CD4-positive, alpha-beta T cell treated with Interleukin-1 beta for 1 hour (primary cell): Measurements from ENCODE around the gene MTHFR.
A peak's percentile ranks its signal among the peaks of the same experiment; 100 is the strongest.

Experiments
- DNase-seq, 2 donors: peaks; one replicate each; pipeline ENCODE4 v3.0.0-alpha.2; 2020 to 2022

Gene MTHFR

DNA sequence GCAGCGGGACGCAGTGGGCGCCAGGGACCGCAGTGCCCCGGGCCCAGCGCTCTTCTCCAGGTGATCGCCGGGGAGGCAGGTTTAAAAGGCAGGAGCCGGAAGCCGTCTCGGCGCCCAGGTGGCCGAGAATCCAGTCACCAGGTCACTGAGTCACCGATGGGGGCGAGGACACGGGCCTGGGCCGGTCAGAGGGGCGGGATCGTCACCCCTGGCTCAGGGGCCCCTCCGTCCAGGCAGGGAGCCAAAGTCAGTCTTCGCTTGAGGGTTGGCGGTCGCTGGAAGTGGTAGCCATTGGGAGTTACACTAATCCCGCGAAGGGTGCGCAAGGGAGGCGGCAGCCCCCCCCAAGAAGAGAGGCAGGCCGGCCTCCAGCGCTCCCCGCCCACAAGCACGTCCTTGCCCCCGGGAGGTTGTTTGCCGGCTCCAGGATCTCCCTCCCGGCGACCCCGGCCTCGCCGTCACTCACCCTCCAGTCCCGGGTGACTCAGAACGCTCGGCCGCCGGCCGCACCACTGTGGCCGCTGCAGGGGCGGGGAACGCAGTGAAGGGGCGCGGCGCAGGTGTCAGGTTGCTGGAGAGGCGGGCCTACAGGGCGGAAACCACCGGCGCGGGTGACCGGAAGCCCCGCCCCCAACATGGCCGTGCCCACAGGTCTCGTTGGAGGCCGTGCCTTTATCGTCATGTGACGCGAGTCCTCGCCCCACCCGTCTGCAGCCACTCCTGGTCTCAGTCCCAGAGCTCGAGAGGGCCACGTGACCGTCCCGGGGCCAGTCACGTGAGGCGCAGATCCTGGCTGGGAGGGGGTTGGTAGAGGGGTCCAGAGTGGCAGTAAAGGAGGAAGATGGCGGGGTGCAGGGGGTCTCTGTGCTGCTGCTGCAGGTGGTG lies at the start of gene MTHFR, which contains the start of gene CLCN6:
Gene MTHFR (minus strand): TSS at position 543 of the 885 bp plus-strand sequence. CDS start 2,848 bp downstream, outside the sequence.
Gene CLCN6 (plus strand): TSS at position 770 of the 885 bp plus-strand sequence. CDS start 72 bp downstream, at position 842.
- DNase-seq, result peak; percentile 97 to 99

DNA sequence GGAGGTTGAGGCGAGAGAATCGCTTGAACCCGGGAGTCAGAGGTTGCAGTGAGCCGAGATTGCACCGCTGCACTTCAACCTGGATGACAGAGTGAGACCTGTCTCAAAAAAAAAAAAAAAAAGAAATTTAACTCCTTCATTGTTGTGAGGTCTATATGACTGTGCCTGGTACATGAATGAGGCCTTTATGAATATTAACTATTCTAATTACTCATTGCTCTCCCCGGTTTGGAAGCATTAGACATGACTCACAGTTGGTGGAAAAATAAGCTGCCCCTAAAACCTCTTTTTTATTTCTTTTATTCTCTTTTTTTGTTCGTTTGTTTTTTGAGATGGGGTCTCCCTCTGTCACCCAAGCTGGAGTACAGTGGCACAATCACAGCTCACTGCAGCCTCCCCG lies 49.7 kb upstream of the MTHFR start:
- no peak for DNase-seq

DNA sequence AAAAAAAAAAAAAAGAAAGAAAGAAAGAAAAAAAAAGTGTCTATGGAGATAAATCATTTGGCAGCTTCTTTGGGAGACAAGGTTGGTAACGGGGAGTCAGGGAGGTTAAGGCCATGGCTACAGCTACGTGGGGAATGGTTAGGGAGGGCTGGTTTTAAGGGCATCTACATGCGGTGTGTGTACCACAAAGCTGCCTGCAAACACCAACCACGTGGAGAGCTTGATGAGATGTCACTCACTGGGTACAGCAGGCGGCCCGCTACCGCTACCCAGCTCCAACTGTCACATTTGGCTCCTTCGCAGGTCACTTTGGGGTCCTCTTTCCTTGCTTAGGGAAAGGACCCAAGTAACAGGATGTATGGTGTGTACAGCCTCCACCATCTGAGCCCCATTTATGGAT lies 48.8 kb upstream of the MTHFR start:
- DNase-seq, result no peak

DNA sequence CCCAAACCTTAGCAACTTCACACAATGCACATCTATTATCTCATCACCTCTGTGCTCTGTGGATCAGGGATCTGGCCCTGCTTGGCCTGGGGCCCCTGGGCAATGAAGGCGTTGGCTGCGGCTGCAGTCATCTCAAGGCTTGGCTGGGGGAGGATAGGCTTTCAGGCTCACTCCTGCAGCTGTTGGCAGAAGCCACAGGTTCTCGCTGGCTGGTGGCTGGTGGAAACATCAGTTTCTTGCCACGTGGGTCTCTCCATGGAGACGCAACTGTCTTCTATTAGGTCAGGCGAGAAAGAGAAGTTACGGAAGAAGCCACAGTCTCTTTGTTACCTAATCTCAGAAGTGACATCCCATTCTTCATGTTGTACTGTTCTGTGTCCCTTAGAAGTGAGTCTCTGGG lies 45.4 kb upstream of the MTHFR start:
- DNase-seq, result no peak

DNA sequence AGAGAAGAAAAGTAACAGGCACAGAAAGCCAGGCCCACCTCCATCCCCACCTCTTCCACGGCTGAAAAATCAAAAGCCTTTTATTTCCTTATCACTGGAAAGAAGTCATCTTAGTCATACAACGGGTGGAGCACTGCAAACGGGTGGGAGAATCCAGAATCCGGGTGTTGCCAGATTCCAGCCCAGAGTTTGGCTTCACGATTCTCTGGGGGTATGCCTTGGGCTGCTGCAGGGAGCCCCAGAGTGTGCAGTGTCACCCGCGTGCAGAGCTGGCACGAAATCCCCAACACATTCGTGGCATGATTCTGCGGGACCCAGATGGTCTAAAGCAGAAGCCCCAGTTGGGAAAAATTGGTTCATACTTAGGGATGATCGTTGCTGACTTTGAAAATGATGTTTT lies 44.4 kb upstream of the MTHFR start:
- no peak for DNase-seq

DNA sequence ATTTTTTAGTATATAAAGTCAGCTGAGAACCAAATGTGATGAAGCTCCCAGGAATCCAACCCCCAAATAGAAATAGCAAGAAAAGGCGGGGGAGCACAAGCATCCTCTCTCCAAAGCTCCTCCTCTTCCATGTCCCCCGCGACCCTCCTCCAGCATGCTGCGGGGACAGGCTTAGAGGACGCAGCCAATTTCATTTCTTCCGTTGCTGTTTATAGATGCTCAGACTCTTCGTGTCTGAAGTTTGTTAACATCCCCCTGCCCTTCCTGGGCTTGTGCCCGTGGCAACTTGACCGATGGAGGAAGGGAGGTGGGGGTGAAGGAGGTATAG lies 42.6 kb upstream of the MTHFR start:
- DNase-seq, result no peak

DNA sequence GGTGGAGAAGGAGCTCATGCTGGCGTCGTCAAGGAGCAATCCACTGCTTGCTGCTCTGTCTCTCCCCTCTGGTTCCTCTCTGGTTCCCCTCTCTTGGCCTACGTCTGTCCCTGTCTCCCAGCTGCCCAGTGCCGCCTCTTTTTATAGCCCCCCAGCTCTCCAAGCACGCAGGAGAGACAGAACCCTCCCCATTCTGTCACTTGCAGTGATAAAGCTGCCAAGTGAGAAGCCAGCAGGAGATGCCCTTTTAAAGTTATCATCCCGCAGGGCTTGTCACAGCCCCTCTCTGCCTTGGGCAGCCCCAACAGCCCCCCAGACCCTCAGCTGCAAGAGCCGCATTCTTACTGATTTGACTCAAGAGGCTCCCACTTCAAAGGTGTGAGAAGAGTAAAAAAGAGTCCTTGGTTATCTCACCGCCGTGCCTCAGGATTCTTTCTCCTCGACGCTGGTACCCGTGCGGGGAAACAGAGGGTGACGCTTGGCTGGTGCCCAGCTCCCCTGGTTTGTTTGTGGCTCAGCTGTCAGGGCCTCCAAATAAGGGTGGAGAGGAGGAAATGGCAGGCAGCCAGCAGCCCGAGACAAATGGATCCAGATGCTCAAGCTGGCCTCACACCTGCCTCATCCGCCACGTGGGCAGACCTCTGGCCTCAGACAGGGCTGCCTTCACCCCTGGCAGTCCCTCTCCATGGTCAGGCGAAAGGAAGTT lies 42.1 kb upstream of the MTHFR start, which contains the start of gene NPPA:
Gene NPPA (minus strand): TSS at position 117 of the 706 bp plus-strand sequence. CDS start 99 bp downstream, at position 18.
- no peak for DNase-seq

DNA sequence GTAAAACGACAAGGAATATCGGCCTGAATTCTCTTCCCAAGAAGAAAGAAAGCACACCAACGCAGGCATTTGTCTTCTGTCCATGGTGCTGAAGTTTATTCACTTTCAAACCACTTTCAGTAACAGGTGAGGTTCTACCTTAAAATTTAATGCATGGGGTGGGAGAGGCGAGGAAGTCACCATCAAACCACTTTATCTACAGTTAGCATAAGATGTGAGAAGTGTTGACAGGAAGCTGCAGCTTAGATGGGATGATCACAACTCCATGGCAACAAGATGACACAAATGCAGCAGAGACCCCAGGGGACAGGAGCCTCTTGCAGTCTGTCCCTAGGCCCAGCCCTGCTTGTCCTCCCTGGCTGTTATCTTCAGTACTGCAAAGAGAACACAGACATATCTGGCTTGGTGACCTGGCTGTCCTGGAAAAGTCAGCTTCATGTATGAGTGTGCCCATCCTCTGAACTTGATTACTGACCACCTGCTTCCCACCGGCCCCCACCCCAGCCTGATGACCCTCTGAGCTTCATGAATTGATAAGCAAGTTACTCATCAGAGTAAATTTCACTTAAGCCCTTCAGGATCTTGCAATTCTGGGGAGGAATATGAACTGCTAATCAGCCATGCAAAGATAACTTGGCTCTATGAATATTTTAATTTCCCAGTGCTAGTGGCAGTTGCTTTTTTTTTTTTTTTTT lies 40.0 kb upstream of the MTHFR start:
- no peak for DNase-seq

DNA sequence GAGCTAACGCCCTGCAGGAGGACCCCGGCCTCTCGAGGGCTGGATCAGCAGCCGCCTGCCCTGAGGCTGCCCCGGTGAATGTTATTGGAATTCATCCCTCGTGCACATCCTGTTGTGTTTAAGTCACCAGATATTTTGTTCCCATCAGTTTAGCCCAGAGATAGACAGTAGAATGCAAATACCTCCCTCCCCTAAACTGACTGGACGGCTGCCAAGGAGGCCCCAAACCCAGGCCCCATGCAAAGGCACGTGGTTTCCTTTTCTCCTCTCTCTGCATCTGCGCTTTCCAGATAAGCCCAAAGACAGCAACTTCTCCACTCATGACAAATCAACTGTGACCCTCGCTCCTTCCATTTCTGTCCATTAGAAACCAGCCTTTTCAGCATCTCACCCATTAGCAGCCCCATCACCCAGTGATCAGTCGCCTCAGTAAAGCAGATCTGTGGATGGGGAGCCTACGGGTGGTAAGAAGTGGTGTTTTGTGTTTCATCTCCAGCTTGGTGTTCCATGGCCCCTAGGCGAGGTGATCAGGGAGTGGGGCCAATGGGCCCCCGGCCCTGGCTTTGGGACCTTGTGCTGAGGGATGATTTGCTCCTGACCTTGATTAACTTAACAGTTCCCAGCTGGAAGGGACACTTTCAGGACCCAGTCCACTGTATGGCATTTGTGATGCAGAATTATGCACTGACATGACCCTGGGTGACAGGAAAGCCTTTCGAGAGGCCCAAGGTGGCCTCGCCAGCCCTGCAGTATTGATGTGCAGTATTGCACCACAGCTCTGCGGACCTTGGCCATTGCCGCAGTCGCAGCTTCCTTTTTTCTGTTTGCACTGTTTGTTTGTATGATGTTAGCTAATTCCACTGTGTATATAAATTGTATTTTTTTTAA lies 36.6 kb upstream of the MTHFR start:
- DNase-seq, result peak in 1 of 2 donors; percentile 15

DNA sequence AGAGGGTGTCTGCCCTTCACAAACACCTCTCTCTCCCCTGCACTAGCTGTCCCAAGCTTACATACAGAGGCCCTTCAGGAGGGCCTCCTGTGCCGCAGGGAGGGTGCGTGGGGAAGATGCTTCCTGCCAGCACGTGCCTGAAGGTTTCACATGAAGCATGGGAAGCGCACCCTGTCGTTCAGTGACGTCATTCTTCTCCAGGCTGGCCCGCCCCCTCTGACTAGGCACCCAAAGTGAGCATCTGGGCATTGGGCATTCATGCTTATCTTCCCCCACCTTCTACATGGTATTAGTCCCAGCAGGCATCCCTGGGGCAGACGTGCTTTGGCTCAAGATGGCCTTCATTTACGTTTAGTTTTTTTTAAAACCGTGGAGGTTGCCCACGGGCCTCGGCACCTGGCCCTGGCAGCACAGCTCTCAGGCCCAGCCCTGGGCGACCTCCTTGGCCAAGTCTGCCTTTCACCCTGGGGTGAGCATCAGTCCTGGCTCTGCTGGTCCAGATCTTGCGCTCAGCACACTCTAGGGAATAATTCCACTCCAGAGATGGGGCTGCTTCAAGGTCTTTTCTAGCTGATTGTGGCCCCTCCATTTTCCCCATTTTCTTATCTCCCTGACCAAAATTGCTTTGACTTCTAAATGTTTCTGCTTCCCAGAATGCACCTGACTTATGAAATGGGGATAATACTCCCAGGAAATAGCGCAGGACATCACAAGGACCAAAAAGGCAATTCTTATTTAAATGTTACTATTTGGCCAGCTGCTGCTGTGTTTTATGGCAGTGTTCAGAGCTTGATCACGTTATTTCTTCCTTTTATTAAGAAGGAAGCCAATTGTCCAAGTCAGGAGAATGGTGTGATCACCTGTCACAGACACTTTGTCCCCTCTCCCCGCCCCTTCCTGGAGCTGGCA lies 35.7 kb upstream of the MTHFR start:
- DNase-seq, result peak in 1 of 2 donors; percentile 10

DNA sequence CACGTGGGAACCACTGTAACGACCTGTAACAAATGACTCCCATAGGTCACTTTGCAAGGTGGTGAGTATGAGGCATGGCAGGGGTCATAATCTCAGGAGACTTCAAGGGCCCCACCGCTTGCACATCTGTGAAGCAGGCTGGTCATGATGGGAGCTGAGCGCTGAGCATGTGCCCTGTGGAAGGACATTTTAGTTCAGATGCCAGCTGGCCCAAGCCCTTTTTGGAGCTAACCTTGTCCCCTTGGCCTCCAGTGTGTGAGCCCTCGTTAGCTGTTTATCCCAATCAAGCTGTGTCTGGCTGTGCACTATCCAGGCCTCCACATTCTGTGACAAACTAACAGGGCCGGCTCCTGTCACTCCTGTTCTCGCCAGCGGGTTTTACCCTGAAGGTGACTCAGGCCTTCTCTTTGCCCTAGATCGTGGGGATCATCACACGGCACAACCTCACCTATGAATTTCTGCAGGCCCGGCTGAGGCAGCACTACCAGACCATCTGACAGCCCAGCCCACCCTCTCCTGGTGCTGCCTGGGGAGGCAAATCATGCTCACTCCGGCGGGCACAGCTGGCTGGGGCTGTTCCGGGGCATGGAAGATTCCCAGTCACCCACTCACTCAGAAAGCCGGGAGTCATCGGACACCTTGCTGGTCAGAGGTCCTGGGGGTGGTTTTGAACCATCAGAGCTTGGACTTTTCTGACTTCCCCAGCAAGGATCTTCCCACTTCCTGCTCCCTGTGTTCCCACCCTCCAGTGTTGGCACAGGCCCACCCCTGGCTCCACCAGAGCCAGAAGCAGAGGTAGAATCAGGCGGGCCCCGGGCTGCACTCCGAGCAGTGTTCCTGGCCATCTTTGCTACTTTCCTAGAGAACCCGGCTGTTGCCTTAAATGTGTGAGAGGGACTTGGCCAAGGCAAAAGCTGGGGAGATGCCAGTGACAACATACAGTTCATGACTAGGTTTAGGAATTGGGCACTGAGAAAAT lies 34.3 kb upstream of the MTHFR start:
- DNase-seq, result no peak

DNA sequence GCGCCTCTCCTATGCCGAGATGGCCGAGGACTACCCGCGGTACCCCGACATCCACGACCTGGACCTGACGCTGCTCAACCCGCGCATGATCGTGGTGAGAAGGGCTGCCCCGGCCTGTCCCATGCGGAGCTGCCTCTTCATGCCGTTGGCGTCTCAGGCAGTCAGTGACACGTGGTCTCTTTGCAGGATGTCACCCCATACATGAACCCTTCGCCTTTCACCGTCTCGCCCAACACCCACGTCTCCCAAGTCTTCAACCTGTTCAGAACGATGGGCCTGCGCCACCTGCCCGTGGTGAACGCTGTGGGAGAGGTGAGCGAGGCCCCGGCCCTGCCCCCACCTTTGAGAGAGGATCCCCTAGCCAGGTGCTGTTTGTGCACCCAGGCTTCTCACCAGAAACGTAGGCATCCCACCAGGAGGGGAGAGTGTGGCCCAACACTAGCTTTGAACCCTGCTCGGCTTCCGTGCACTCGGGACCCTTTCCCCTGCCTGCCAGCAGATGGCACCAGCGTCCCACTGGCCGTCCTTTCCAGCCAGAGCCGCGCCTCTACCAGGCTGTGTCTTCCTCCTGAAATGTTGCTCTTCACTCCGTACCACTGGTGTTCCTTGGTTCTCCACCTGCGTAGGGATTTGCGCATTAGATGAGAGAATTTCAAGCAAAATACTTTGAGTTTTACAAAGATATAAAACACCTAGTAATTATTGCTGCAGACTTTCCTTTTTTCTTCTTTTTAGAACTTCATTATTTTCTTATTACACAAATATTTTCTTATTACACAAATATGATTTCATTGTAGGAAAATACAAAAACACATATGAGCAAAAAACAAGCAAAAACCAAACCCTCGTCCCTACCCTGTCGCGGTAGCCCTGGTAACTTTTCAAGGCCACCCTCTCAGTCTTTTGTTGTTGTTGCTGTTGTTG lies 32.8 kb upstream of the MTHFR start:
- peak; percentile 72 to 73 for DNase-seq

DNA sequence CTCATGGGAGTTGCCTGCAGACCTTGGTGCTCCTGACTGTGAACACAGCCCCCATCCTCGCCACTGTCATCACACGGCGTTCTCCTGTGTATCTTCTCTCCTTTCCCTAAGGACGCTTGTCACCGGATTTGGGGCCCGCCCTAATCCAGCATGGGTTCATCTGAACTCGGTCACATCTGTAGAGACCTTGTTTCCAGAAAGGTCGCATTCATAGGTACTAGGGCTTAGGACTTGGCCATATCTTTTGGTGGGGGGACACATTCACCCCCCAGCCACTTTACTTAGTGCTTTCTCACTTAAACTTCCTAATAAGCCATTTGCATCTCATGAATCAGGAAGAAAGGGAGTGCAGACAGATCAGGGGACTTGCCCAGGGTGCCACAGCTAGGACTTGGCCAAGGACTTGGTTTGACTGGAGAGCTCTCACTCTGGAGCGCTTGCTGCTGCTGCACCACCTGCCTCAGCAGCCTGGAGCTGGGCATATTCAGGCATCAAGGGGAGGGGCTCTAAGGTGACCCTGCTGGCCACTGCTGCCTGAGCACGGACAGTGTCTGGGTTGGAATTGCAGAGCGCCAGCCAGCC lies 32.1 kb upstream of the MTHFR start:
- DNase-seq, result no peak

DNA sequence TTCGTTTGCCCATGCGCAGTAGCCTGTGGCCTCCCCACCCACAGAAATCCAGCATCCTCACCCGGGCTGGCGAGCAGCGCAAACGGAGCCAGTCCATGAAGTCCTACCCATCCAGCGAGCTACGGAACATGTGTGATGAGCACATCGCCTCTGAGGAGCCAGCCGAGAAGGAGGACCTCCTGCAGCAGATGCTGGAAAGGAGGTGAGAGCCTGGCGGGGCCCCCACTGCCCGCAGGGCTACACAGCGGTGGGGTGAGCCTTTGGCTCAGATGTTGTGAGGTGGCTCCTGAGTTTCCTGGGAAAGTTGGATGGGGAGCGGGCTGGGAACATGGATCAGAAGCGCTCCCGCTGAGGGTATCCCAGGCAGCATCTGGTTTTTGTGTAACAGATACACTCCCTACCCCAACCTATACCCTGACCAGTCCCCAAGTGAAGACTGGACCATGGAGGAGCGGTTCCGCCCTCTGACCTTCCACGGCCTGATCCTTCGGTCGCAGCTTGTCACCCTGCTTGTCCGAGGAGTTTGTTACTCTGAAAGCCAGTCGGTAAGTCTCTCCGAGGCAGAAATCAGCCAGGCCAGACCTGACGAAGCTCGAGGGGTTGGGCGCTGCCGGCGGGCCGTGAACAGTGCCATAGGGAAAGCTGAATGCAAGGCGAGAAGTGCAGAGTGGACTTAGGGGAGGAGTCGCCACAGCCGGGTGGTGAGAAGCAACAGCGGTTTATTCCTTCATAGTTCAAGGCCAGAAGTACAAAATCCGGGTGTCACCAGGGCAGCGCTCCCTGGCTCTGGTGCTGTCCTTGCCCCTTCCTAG lies 31.4 kb upstream of the MTHFR start:
- no peak for DNase-seq

DNA sequence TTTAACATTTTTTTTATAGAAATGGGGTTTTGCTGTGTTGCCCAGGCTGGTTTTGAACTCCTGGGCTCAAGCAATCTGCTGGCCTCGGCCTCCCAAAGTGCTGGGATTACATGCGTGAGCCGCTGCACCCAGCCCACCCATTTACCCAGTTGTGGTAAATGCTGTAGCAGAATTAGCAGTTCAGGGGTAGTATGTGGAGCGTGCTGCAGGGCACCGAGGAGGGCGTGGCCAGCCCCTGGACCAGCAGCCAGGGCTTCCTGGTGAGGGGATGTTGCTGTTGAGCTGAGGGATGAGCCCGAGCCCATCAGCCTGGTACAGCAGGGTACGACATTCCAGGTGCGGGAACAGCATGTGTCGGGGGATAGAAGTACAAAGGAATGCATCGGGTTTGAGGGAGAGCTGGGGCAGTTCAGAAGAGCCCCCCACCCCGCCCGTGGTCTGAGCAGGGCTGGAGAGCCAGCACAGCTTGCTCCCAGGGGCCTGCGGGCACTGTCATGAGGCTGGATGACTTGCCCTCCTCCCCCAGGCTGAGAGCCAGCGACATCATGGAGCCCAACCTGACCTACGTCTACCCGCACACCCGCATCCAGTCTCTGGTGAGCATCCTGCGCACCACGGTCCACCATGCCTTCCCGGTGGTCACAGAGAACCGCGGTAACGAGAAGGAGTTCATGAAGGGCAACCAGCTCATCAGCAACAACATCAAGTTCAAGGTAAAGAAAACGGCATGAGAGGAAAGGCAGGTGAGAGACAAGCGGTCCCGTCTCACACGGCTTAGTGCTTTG lies 29.9 kb upstream of the MTHFR start:
- DNase-seq, result no peak

DNA sequence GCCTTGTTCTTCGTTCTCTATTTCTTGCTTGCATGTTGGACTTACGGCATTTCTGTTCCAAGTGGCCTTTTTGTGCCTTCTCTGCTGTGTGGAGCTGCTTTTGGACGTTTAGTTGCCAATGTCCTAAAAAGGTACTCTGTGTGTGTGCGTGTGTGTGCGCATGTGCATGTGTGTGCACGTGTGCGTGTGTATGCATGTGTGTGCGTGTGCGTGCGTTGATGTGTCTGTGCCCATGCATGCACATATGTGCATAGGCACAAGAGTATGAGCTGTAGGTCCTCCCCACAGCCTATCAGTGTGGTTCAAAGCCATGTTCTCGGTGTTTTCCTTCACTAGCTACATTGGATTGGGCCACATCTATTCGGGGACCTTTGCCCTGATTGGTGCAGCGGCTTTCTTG lies 28.1 kb upstream of the MTHFR start:
- no peak for DNase-seq

DNA sequence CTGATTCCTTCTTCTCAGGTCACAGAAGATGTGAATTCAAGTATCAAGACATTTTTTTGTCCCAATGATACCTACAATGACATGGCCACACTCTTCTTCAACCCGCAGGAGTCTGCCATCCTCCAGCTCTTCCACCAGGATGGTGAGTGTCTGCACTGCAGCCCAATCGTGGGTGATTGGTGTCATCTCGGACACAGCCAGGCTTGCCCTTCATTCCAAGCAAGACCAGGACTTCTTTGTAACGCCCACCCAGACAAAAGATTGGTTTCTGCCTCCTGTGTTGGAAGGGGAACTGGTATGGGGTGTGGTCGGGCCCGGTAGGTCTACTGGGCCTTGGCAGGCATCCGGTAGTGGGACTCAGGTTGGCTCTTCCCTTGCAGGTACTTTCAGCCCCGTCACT lies 27.7 kb upstream of the MTHFR start:
- no peak for DNase-seq
